ENCODE results near the gene CIDEB. TPM values are rescaled to one million over a fixed set of nuclear protein-coding genes. Genes with fewer than 3 reads are reported as not detected.

The CIDEB gene
- total RNA-seq, 1 experiment from 2014 or later, result not detected

GRCh38 chr14:24311837-24312615, 4.2 kb upstream of the CIDEB start:
- Histone ChIP-seq H2AFZ (ENCODE audit: low read length) (no peak overlapping the region), H2AK5ac (ENCODE audit: insufficient read length, low read length) (no peak overlapping the region), H3K56ac (ENCODE audit: insufficient read length, low read depth, low read length) (no peak overlapping the region), H3K79me1 (ENCODE audit: insufficient read depth, low read depth, low read length, poor library complexity, severe bottlenecking) (no peaks in the 10 kb centered on the region), H4K8ac (replicated peaks; ENCODE audit: insufficient read length, low read depth, low read length) (no peak overlapping the region), H3K9me3 (ENCODE audit: control insufficient read depth, low read depth, low read length) (no peaks in the 10 kb centered on the region), H4K91ac (ENCODE audit: insufficient read length, low read depth, low read length) (no peak overlapping the region), H2BK12ac (ENCODE audit: insufficient read length, low read depth, low read length) (no peak overlapping the region), H3K9ac (ENCODE audit: extremely low read depth, insufficient read length, low read length) (no peak overlapping the region), H4K5ac (ENCODE audit: insufficient read length, low read depth, low read length) (no peak overlapping the region), H3K27ac (ENCODE audit: insufficient read length, low read depth, low read length) (no peak overlapping the region), H2BK120ac (ENCODE audit: low read depth, low read length, poor library complexity, severe bottlenecking) (no peak overlapping the region), H3K14ac (ENCODE audit: insufficient read depth, low read length) (no peak overlapping the region), H4K20me1 (ENCODE audit: control insufficient read depth, insufficient read depth, insufficient read length) (no peaks in the 10 kb centered on the region), H3K4me2 (ENCODE audit: insufficient read depth, insufficient read length, low read length) (no peak overlapping the region), H3K79me2 (ENCODE audit: insufficient read depth, low read length) (no peaks in the 10 kb centered on the region), H3K27me3 (ENCODE audit: insufficient read depth, low read length) (no peaks in the 10 kb centered on the region), H3K18ac (ENCODE audit: insufficient read length, low read depth, low read length) (no peak overlapping the region), H3K23me2 (ENCODE audit: insufficient read length, low read depth, low read length, poor library complexity, severe bottlenecking) (no peaks in the 10 kb centered on the region), H3K23ac (ENCODE audit: insufficient read length, low read depth, low read length) (no peak overlapping the region), H2BK5ac (ENCODE audit: insufficient read length, low read length) (no peak overlapping the region), H2BK15ac (ENCODE audit: low read depth, low read length) (no peak overlapping the region), H3K4ac (ENCODE audit: low read depth, low read length) (no peak overlapping the region), H2BK20ac (ENCODE audit: low read depth, low read length, poor library complexity, severe bottlenecking) (no peak overlapping the region), H3K4me1 (ENCODE audit: insufficient read depth, low read length) (no peaks in the 10 kb centered on the region), H3T11ph (ENCODE audit: low read length) (no peak overlapping the region)
- no peak overlapping the region for H3K4me3 Mint-ChIP-seq
- H3K4me1 Mint-ChIP-seq, result peaks cover 5 to 6% of the 10 kb centered on the region in 2 experiments; a peak in 3 of 4 replicates
- peaks cover 11% of the 10 kb centered on the region for H3K27me3 Mint-ChIP-seq (ENCODE audit: low read depth)
- no CpG with 5 or more reads among the region's 1 CpG for WGBS (ENCODE audit: extremely low coverage, insufficient read length, low lambda C conversion rate)
- peaks cover 3 to 29% (median 11%) of the 10 kb centered on the region in 3 experiments; a peak in 6 of 7 replicates for H3K36me3 Mint-ChIP-seq (ENCODE audit: insufficient read depth in 1 of 3, low read depth in 3 of 3)
- no peak overlapping the region for H3K27ac Mint-ChIP-seq
- H3K9me3 Mint-ChIP-seq, result no peaks in the 10 kb centered on the region
- no peak for DNase-seq
- TF ChIP-seq CTCF (conservative IDR thresholded peaks at IDR 0.05), result no peak
